ENCODE data around the gene ZNF507. TPM values are rescaled to one million over a fixed set of nuclear protein-coding genes. Genes with fewer than 3 reads are reported as not detected.
A peak's percentile ranks its signal among the peaks of the same experiment; 100 is the strongest.

The ZNF507 gene
- total RNA-seq, 1 donor from 2014 or later: 7.1 TPM

DNA sequence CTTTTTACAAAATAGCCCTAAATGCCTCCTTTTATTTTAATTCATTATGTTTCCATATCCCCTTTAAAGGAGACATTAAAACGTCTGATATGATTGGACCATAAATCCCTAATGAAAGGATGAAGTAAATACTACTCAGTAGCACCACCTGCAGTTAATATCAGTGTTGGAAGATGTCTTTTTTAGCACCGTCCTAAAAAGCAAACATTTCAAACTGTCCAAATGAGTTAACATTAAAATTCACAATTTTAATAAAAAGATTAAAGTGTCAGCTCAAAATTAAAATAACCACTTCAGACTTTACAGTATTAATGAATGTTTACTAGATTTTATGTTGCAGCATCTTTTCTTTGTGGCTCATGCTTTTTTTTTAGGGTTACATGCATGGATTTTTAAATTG is 12.3 kb downstream of the ZNF507 start:
- no peak overlapping the region for H3K4me3 ChIP-seq (ENCODE audit: low read depth, low read length)
- DNase-seq (ENCODE audit: low read depth) (peak; percentile 23), FAIRE-seq (no peak)
- H3K27me3 ChIP-seq (ENCODE audit: control insufficient read depth, insufficient read depth, low read length): no peaks in the 10 kb centered on the region
- TF ChIP-seq, protein P1, sequence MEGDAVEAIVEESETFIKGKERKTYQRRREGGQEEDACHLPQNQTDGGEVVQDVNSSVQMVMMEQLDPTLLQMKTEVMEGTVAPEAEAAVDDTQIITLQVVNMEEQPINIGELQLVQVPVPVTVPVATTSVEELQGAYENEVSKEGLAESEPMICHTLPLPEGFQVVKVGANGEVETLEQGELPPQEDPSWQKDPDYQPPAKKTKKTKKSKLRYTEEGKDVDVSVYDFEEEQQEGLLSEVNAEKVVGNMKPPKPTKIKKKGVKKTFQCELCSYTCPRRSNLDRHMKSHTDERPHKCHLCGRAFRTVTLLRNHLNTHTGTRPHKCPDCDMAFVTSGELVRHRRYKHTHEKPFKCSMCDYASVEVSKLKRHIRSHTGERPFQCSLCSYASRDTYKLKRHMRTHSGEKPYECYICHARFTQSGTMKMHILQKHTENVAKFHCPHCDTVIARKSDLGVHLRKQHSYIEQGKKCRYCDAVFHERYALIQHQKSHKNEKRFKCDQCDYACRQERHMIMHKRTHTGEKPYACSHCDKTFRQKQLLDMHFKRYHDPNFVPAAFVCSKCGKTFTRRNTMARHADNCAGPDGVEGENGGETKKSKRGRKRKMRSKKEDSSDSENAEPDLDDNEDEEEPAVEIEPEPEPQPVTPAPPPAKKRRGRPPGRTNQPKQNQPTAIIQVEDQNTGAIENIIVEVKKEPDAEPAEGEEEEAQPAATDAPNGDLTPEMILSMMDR (IDR thresholded peaks at IDR 0.05; ENCODE audit: insufficient read depth, low read length, severe bottlenecking): peak; percentile 17
- H3K36me3 ChIP-seq (ENCODE audit: control insufficient read depth, insufficient read depth, low read length): peaks cover 21% of the 10 kb centered on the region

DNA sequence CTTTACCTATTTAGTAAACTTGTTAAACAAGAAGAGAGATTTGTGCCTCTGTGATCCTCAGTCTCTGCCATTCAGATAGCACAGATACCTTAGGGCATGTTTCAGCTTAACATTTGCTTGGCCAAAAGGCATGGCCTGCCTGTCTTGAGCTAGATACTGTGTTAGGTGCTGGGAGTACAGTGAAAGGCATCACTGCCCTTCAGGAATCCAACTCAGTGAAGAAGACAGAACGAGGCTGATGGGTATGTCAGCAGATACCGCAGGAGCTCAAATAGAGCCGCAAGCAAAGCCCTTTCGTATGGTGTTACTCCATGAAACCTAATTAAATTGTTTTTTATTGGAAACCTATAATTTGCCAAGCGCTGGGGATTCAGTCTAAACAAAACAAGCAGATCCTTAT is 12.9 kb downstream of the ZNF507 start:
- Histone ChIP-seq H3K4me3 (ENCODE audit: low read depth, low read length) (no peak overlapping the region), H3K36me3 (ENCODE audit: control insufficient read depth, insufficient read depth, low read length) (peaks cover 16% of the 10 kb centered on the region), H3K27me3 (ENCODE audit: control insufficient read depth, insufficient read depth, low read length) (no peaks in the 10 kb centered on the region)
- no peak for FAIRE-seq
- TF ChIP-seq, protein P1 (IDR thresholded peaks at IDR 0.05; ENCODE audit: insufficient read depth, low read length, severe bottlenecking): no peak
- DNase-seq (ENCODE audit: low read depth): no peak

DNA sequence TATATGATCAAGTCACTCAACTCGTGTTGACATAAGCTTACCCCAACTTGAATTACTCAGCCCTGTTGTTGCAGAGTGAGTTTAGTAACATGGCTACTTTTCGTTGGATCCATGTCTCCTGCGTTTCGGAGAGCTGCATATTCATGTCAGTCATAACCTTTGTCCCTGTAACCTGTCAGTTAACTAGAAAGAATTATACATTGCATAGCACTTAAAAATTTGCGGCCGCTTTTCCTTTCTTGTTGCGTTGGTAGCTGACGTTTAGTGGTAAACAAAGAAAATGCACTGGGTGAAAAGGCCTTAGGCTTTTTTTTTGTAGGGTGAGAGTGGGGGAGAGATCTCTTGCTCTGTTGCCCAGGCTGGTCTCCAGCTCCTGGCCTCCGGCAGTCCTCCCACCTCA is 14.2 kb downstream of the ZNF507 start:
- no peak overlapping the region for H3K4me3 ChIP-seq (ENCODE audit: low read depth, low read length)
- DNase-seq (ENCODE audit: low read depth) (no peak), FAIRE-seq (no peak)
- H3K27me3 ChIP-seq (ENCODE audit: control insufficient read depth, insufficient read depth, low read length): no peaks in the 10 kb centered on the region
- TF ChIP-seq, protein P1 (IDR thresholded peaks at IDR 0.05; ENCODE audit: insufficient read depth, low read length, severe bottlenecking): no peak
- H3K36me3 ChIP-seq (ENCODE audit: control insufficient read depth, insufficient read depth, low read length): peaks cover 6% of the 10 kb centered on the region

DNA sequence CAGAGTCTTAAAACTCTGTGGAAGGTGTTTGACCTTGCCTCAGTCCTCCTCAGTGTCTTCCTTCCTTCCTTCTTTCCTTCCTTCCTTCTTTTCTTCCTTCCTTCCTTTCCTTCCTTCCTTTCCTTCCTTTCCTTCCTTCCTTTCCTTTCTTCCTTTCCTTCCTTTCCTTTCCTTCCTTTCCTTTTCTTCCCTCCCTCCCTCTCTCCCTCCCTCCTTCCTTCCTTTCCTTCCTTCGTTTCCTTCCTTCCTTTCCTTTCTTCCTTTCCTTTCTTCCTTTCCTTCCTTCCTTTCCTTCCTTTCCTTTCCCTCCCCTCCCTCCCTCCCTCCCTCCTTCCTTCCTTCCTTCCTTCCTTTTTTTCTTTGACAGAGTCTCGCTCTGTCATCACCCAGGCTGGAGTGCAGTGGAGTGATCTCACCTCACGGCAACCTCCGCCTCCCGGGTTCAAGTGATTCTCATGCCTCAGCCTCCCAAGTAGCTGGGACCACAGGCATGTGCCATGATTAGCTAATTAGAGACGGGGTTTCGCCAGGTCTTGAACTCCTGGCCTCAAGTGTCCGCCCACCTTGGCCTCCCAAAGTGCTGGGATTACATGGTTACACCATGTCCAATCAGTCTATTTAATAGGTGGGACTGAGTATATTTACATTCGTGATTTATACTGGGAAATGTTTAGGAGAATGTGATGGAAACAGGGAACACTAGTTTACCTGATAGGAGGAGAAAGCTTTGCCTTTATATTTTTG is 16.3 kb downstream of the ZNF507 start:
- Histone ChIP-seq H3K4me3 (ENCODE audit: low read depth, low read length) (no peak overlapping the region), H3K27me3 (ENCODE audit: control insufficient read depth, insufficient read depth, low read length) (no peaks in the 10 kb centered on the region), H3K36me3 (ENCODE audit: control insufficient read depth, insufficient read depth, low read length) (peaks cover 4% of the 10 kb centered on the region)
- TF ChIP-seq, protein P1 (IDR thresholded peaks at IDR 0.05; ENCODE audit: insufficient read depth, low read length, severe bottlenecking): no peak
- FAIRE-seq (no peak), DNase-seq (ENCODE audit: low read depth) (no peak)

DNA sequence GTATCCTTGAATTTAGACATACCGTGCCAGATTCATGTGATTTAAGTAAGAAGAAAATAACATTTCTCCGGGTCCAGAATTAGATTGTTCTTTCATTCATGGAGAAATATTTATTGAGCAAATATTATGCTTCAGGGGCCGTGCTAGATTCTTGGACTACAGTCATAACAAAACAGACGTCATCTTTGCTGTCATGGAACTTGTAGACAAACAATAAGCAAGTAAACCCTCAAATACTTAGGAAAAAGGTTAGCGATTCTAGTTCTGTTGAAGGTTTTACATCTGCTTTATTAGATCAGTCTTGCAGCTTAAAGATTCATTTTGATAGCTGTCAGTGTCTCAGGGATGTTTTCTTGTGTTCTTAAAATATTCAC is 16.9 kb downstream of the ZNF507 start:
- TF ChIP-seq, protein P1 (IDR thresholded peaks at IDR 0.05; ENCODE audit: insufficient read depth, low read length, severe bottlenecking): no peak
- Histone ChIP-seq H3K36me3 (ENCODE audit: control insufficient read depth, insufficient read depth, low read length) (peaks cover 2% of the 10 kb centered on the region), H3K4me3 (ENCODE audit: low read depth, low read length) (no peak overlapping the region), H3K27me3 (ENCODE audit: control insufficient read depth, insufficient read depth, low read length) (no peaks in the 10 kb centered on the region)
- FAIRE-seq: no peak
- no peak for DNase-seq (ENCODE audit: low read depth)

DNA sequence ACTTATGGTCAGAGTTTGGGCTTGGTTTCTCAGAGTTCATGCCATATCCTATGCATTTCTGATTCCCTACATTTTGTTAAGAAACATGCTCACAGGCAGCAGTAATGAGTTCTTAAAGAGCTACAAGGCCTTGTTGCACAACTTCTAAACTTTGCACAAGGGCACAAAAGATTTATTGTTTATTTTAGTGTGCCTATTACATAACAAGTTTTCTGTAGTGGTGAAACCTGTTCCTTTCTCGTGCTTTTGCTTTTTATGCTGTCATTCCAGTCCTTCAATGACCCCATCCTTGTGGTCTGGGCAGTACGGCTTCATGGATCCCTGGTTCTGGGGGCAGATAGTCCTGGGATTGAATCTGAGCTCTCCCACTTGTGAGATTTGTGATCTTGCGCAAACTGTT is 17.8 kb downstream of the ZNF507 start:
- TF ChIP-seq, protein P1 (IDR thresholded peaks at IDR 0.05; ENCODE audit: insufficient read depth, low read length, severe bottlenecking): no peak
- no peak overlapping the region for H3K4me3 ChIP-seq (ENCODE audit: low read depth, low read length)
- H3K27me3 ChIP-seq (ENCODE audit: control insufficient read depth, insufficient read depth, low read length): no peaks in the 10 kb centered on the region
- H3K36me3 ChIP-seq (ENCODE audit: control insufficient read depth, insufficient read depth, low read length): peaks cover 2% of the 10 kb centered on the region
- peak; percentile 63 for DNase-seq (ENCODE audit: low read depth)
- FAIRE-seq: no peak
